ENCODE data around the gene EPN2.

EPN2 gene

DNA sequence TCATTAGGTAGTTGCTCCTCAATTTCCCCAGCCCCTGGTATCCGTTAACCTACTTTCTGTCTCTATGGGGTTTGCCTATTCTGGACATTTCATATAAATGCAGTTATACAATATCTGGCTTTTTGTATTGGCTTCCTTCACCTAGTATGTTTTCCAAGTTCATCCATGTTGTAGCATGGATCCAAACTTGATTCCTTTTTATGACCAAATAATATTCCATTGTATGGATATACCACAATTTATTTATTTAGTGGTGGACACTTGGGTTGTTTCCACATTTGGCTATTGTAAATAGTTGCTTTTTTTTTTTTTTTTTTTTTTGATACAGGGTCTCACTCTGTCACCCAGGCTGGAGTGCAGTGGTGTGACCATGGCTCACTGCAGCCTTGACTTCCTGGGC is 15.9 kb downstream of the EPN2 start:
- no peak overlapping the region for H3K4me3 ChIP-seq (ENCODE audit: low read depth, low read length)
- DNase-seq (ENCODE audit: low read depth) = no peak
- TF ChIP-seq, protein P1, sequence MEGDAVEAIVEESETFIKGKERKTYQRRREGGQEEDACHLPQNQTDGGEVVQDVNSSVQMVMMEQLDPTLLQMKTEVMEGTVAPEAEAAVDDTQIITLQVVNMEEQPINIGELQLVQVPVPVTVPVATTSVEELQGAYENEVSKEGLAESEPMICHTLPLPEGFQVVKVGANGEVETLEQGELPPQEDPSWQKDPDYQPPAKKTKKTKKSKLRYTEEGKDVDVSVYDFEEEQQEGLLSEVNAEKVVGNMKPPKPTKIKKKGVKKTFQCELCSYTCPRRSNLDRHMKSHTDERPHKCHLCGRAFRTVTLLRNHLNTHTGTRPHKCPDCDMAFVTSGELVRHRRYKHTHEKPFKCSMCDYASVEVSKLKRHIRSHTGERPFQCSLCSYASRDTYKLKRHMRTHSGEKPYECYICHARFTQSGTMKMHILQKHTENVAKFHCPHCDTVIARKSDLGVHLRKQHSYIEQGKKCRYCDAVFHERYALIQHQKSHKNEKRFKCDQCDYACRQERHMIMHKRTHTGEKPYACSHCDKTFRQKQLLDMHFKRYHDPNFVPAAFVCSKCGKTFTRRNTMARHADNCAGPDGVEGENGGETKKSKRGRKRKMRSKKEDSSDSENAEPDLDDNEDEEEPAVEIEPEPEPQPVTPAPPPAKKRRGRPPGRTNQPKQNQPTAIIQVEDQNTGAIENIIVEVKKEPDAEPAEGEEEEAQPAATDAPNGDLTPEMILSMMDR (IDR thresholded peaks at IDR 0.05; ENCODE audit: control insufficient read depth, extremely low read depth, insufficient read depth) = no peak

DNA sequence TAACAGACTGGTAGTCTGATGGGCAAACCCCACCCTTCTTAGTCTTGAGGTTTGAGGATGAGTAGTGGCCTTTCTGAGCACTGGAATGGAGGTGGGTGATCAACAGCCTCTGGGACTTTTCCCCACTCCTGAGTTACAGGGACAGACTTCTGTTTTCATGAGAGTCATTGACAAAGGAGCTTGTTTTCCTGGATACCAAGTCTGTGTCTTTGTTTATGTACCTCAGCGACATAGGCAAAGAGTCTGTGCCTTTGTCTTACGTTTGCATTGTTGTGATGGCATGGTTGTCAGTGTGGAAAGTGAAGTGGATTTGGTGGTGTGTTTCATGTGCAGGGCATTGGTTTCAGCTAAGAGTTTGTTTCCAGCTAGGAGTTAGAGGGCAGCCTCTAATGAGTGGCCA is 17.5 kb downstream of the EPN2 start:
- no peak for DNase-seq (ENCODE audit: low read depth)
- no peak overlapping the region for H3K4me3 ChIP-seq (ENCODE audit: low read depth, low read length)
- TF ChIP-seq, protein P1 (IDR thresholded peaks at IDR 0.05; ENCODE audit: control insufficient read depth, extremely low read depth, insufficient read depth) = no peak

DNA sequence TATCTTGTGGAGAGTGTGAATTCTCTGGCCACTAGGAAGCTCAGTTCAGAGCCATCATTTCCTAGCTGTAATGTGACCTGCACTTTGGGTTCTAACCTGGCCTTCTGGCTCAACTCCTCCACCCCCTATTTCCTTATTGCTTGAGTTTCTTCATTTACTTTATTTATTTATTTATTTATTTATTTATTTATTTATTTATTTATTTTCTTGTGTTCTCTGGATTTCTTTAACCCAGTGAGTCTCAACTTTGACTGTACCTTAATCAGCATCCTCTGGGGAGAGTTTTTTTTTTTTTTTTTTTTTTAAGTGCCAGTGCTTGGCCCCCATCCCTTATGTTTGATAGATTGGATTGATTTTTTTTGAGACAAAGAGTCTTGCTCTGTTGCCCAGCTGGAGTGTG is 18.1 kb downstream of the EPN2 start:
- no peak for DNase-seq (ENCODE audit: low read depth)
- TF ChIP-seq, protein P1 (IDR thresholded peaks at IDR 0.05; ENCODE audit: control insufficient read depth, extremely low read depth, insufficient read depth) = no peak
- no peak overlapping the region for H3K4me3 ChIP-seq (ENCODE audit: low read depth, low read length)

DNA sequence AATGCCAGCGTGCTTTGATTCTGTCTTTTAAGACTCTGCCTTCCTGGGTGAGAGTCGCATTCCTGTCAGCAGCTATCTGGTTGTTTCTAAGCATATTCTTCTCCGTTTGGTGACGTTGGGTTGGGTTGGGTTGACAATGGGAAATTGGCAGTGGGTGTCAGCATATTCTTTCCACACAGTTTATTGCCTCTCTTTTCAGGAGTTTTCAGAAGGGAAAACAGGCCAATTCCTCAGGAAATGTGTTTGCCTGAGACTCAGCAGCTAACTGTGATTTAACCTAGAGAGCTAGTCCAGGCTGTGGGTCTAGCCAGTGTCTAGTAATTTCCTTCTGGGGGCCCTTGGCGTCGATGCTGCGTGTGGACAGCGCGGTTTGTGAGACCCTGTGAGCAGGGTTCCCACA is 21.2 kb downstream of the EPN2 start:
- TF ChIP-seq, protein P1 (IDR thresholded peaks at IDR 0.05; ENCODE audit: control insufficient read depth, extremely low read depth, insufficient read depth) = no peak
- H3K4me3 ChIP-seq (ENCODE audit: low read depth, low read length) = no peak overlapping the region
- DNase-seq (ENCODE audit: low read depth) = no peak

DNA sequence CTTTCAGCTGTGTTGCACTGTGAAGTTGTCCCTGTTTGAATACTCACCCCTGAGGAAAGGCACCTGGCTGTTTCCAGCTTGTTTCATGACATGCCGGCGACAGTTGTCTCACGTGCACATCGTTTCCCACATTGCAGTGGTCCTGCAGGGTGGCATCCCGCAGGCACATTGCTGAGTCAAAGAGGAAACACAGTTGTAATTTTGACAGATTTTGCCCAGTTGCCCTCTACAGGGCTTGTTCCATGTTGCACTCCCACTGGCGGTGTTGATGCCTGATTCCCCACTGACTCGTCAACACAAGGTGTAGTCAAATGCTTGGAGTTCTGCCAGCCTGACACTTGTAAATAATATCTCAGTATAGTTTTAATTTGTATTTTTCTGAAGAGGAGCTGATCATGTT is 23.8 kb downstream of the EPN2 start:
- peak; percentile 62 for DNase-seq (ENCODE audit: low read depth)
- TF ChIP-seq, protein P1 (IDR thresholded peaks at IDR 0.05; ENCODE audit: control insufficient read depth, extremely low read depth, insufficient read depth) = peak; percentile 24; the same call in 1 of the 2 replicates
- H3K4me3 ChIP-seq (ENCODE audit: low read depth, low read length) = no peak overlapping the region

DNA sequence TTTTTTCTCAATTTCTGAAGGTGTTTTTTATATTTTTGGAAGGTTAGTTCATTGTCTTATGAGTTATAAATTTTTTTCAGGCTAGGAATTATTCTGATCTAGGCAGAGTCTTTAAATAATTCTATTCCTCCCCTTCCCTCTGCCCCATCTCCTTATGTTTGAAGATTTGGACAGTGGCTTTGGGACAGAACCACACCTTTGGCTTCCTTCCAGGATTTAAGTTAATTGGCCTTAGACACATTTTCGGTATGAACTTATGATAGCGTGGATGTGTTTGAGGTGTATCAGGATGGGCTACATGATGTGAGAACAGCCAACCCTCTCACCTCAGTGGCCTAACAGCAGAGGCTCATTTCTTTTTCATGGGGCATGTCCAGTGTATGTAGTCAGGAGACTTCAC is 24.3 kb downstream of the EPN2 start:
- no peak for DNase-seq (ENCODE audit: low read depth)
- TF ChIP-seq, protein P1 (IDR thresholded peaks at IDR 0.05; ENCODE audit: control insufficient read depth, extremely low read depth, insufficient read depth) = no peak
- H3K4me3 ChIP-seq (ENCODE audit: low read depth, low read length) = no peak overlapping the region

Measured in LNCaP clone FGC (cell line).